Nephron (organoid): ENCODE data around the gene HDAC4.

Source experiments
- H3K27ac Mint-ChIP-seq, 3 experiments: 2 replicates each; pipeline ENCODE4 v1.8.0; 2020; ENCODE audit warnings: mixed read lengths in 3 of 3, mild to moderate bottlenecking in 2 of 3, moderate library complexity in 1 of 3
- H3K27me3 Mint-ChIP-seq: 2 replicates; pipeline ENCODE4 v1.8.0; 2021; ENCODE audit warnings: low read depth, mild to moderate bottlenecking, moderate library complexity, mixed read lengths
- H3K36me3 Mint-ChIP-seq: 2 replicates; pipeline ENCODE4 v1.8.0; 2020; ENCODE audit warnings: low read depth, mixed read lengths
- H3K4me1 Mint-ChIP-seq: 2 replicates; pipeline ENCODE4 v1.8.0; 2020; ENCODE audit warnings: mixed read lengths
- H3K4me3 Mint-ChIP-seq, 3 experiments: 2 replicates each; pipeline ENCODE4 v1.8.0; 2020; ENCODE audit warnings: mild to moderate bottlenecking in 3 of 3, mixed read lengths in 3 of 3, moderate library complexity in 2 of 3
- H3K9me3 Mint-ChIP-seq: 2 replicates; pipeline ENCODE4 v1.8.0; 2020; ENCODE audit warnings: mixed read lengths
- TF ChIP-seq, protein P1 (sequence below), 3 experiments: fragments of 200-600 bp; sonication (generic); IDR thresholded peaks; one replicate each; pipeline ENCODE4 v1.5.0; 2021; ENCODE audit warnings: antibody characterized with exemption in 3 of 3; ENCODE audit not compliant: unreplicated experiment in 3 of 3

HDAC4 gene

DNA sequence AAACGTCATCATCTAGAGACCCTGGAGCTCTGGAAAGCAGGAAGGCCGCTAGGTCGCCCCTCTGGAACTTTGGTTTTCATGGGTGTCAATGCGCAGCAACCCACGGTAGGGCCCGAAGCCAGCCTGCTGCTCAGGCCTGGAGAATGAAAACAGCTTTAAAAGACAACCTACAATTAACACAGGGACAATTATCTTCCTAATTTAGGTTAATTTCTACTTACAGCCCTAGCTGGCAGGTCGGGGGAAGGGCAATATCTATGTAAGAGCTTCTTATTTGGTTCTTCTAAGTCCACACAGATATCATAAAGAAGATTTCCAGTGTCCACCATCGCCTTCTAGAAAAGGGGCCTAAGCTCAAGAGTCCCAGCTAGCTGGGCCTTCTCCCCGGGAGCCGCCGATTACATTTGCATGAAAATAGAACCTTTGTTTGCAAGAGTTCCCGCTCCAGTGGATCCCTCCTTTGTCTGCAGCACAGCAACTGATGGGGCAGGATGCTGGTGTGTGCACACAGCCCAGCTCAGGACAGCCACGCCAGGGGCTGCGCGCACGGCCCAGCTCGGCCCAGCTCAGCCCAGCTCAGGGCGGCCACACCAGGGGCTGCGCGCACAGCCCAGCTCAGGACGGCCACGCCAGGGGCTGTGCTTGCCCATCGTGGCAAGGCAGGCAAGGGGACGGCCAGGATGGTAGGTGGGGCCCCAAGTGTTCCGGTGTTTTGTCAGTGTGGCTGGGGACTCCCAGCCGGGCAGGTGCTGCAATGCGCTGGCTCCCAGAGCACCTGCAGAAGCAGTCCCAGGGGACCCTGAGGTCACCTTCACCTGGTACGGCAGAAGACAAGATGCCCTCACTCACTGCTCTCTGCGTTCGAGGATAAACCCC lies 109.1 kb downstream of the HDAC4 start:
- TF ChIP-seq, protein P1, sequence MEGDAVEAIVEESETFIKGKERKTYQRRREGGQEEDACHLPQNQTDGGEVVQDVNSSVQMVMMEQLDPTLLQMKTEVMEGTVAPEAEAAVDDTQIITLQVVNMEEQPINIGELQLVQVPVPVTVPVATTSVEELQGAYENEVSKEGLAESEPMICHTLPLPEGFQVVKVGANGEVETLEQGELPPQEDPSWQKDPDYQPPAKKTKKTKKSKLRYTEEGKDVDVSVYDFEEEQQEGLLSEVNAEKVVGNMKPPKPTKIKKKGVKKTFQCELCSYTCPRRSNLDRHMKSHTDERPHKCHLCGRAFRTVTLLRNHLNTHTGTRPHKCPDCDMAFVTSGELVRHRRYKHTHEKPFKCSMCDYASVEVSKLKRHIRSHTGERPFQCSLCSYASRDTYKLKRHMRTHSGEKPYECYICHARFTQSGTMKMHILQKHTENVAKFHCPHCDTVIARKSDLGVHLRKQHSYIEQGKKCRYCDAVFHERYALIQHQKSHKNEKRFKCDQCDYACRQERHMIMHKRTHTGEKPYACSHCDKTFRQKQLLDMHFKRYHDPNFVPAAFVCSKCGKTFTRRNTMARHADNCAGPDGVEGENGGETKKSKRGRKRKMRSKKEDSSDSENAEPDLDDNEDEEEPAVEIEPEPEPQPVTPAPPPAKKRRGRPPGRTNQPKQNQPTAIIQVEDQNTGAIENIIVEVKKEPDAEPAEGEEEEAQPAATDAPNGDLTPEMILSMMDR (IDR thresholded peaks at IDR 0.05; ENCODE audit: unreplicated experiment in 3 of 3), result no peak
- Mint-ChIP-seq H3K4me3 (no peak overlapping the region), H3K27ac (peak overlapping the region in 2 of 3 experiments; percentile 79 to 84), H3K4me1 (peaks cover 85% of the 10 kb centered on the region), H3K9me3 (no peaks in the 10 kb centered on the region), H3K27me3 (peaks cover 5% of the 10 kb centered on the region), H3K36me3 (no peaks in the 10 kb centered on the region)

DNA sequence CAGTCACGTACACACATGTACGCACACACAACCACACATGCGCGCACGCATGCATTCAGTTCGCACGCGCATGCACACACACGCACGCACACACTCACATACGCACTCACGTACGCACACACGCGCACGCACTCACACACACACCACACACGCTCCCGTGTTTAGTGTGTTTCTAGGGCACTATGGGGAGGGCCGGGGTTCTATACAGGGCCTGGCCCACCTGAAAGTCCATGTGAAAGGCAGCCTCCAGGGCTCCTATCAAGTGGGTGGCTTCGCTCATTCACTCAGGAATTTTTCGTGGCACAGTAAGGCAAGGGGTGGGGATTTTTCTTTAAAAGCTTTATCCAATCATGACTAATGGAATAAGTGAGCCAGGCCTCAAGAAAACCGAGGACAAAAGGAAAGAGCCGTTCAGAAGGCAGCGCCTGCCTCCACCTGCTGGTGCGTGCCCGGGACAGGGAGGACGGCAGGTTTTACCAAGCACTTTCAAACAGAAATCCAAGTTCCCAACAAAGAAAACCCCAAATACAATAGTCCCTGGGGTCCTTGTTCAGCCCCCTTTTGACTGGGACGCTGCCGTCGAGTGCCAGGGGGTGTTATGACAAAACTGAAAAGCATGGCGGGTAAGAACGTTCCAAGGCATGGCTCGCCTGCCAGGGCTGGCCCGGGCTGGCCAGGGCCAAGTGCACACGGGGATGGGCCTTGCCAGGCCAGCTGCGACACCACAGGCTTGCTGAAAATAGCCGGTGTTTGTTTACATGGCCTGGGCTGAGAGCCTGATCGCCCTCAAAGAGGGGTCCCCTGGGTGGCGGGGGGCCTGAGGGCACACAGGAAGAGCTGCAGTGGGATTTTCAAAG lies 110.0 kb downstream of the HDAC4 start:
- TF ChIP-seq, protein P1 (IDR thresholded peaks at IDR 0.05; ENCODE audit: unreplicated experiment in 3 of 3), result no peak
- H3K4me1 Mint-ChIP-seq, result peaks cover 85% of the 10 kb centered on the region
- no peaks in the 10 kb centered on the region for H3K36me3 Mint-ChIP-seq
- peak overlapping the region; percentile 43 to 79 (median 54) for H3K27ac Mint-ChIP-seq
- H3K4me3 Mint-ChIP-seq, result no peak overlapping the region
- no peaks in the 10 kb centered on the region for H3K9me3 Mint-ChIP-seq
- H3K27me3 Mint-ChIP-seq, result peaks cover 4% of the 10 kb centered on the region

DNA sequence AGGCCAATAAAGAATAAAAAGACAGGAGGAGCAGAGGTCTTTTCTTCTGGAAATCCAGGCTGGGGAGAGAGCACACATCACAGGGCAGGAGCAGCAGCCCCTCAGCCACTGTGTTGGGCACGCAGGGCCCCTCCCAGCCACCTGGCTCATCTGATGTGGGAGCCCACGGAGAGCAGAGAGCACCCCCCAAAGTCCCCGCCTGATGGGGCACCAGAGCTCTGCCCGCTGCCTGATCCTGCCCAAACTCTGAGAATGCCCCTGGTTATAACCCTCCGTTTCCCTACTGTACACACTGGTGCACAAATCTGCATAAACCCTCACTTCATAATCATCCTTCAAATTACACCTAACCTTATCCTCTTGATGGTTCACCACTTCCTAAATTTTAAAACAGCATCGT lies 111.3 kb downstream of the HDAC4 start:
- peaks cover 89% of the 10 kb centered on the region for H3K4me1 Mint-ChIP-seq
- peak overlapping the region in 1 of 3 experiments; percentile 13 for H3K4me3 Mint-ChIP-seq
- H3K27ac Mint-ChIP-seq, result peak overlapping the region; percentile 78 to 85 (median 79)
- TF ChIP-seq, protein P1 (IDR thresholded peaks at IDR 0.05; ENCODE audit: unreplicated experiment in 3 of 3), result no peak
- H3K27me3 Mint-ChIP-seq, result no peaks in the 10 kb centered on the region
- no peaks in the 10 kb centered on the region for H3K9me3 Mint-ChIP-seq
- no peaks in the 10 kb centered on the region for H3K36me3 Mint-ChIP-seq

DNA sequence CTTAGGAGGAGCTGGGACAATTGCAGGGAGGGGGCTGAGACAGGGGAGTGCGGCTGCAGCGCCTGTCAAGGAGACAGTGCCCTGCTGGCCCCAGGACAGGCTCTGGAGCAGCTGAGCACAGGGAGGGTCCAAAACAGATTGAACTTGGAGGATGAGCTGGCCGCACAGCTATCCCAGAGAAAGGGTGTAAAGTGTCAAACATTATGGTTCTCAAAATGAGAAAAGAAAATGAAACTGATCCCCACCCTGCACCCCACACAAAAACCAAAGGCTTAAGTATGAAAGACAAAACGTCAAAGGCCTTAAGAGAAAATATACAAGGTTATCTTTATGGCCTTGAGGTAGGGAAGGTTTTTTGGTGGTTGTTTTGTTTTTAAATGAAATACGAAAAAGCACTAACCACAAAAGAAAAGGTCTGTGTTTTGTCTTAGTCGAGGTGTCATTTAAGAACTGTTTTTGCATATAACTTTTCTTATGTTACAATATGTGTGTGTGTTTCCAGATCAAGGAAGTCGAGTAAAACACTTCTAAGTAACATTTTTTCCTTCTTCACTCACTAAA lies 111.8 kb downstream of the HDAC4 start:
- Mint-ChIP-seq H3K27ac (peak overlapping the region; percentile 78 to 85 (median 79)), H3K36me3 (no peaks in the 10 kb centered on the region), H3K9me3 (no peaks in the 10 kb centered on the region), H3K4me1 (peaks cover 84% of the 10 kb centered on the region), H3K27me3 (no peaks in the 10 kb centered on the region), H3K4me3 (peak overlapping the region in 1 of 3 experiments; percentile 23)
- TF ChIP-seq, protein P1 (IDR thresholded peaks at IDR 0.05; ENCODE audit: unreplicated experiment in 3 of 3), result no peak

DNA sequence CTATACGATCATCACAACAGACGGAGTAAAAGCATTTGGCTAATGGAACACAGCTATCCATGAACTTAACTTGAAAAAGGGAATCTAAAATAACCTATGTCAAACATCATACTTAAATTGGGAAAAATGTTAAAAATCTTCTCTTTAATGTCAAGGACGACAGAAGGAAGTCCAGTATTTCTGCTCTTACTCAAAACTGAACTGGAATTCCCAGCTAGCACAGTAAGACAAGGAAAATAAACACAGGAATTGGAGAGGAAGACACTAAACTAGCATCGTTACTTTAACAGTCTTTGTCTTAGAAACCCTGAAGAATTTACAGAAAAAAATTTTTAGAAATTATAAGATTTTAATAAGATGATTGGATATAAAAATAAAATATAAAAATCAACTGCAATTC lies 112.6 kb downstream of the HDAC4 start:
- Mint-ChIP-seq H3K9me3 (no peaks in the 10 kb centered on the region), H3K4me1 (peaks cover 77% of the 10 kb centered on the region), H3K27ac (peak overlapping the region; percentile 13 to 79 (median 29)), H3K4me3 (peak overlapping the region in 2 of 3 experiments; percentile 6 to 11), H3K27me3 (no peaks in the 10 kb centered on the region), H3K36me3 (no peaks in the 10 kb centered on the region)
- TF ChIP-seq, protein P1 (IDR thresholded peaks at IDR 0.05; ENCODE audit: unreplicated experiment in 3 of 3), result no peak
